G401 (cell line): ENCODE results near the gene POP5. TPM values are rescaled to one million over a fixed set of nuclear protein-coding genes. Genes with fewer than 3 reads are reported as not detected.
"Not testable (repeated sequence)": the region's sequence is repeated elsewhere in the genome, so short reads cannot be mapped to it uniquely, and the experiment has no call there.

Experiments used
- DNase-seq: peaks from one replicate; pipeline ENCODE4 v3.0.0-alpha.2; 2015; ENCODE audit warnings: low spot score
- in situ Hi-C: cut with HindIII; loops from 2 replicates; pipeline ENCODE4 v1.10.0; 2016; ENCODE audit warnings: low sequenced_read_pairs, mixed read lengths
- total RNA-seq: library from RNA; depleted of rRNA; stranded (reverse); fragments of >200 nt; shearing (Covaris generic); gene quantifications from 2 replicates; pipeline ENCODE4 v1.2.3, GENCODE V29; 2014; rRNA removed

Gene POP5
- total RNA-seq: 43.9 and 45.9 TPM in 2 replicates

GRCh38 chr12:120580787-120581723 is at the start of gene POP5:
TSS of gene POP5 (minus strand) at chr12:120581402. CDS start at chr12:120581362, 40 bp downstream.
- DNase-seq: peak; percentile 99
- in situ Hi-C loops: no loop called here

- in situ Hi-C loops: no loop called here
- DNase-seq: peak; percentile 93
These were observed 49.1 kb upstream of the POP5 start for GRCh38 chr12:120630104-120630892.

- in situ Hi-C loops: no loop called here
- DNase-seq: peak; percentile 72
These were observed 47.7 kb upstream of the POP5 start for GRCh38 chr12:120628919-120629318.

GRCh38 chr12:120625557-120626419 is 44.6 kb upstream of the POP5 start:
- in situ Hi-C loops: no loop called here
- no peak for DNase-seq

- in situ Hi-C loops: no loop called here
- DNase-seq: no peak
These were observed 39.4 kb upstream of the POP5 start for GRCh38 chr12:120620624-120621023.

- in situ Hi-C loops: no loop called here
- DNase-seq: no peak
These were observed 37.9 kb upstream of the POP5 start for GRCh38 chr12:120618954-120619615.

- in situ Hi-C loops, DNase-seq: not testable (repeated sequence)
These were observed 36.6 kb upstream of the POP5 start for GRCh38 chr12:120617767-120618166.

GRCh38 chr12:120617193-120617592 is 36.0 kb upstream of the POP5 start:
- DNase-seq, in situ Hi-C loops: not testable (repeated sequence)

- DNase-seq: no peak
- in situ Hi-C loops: no loop called here
These were observed 33.6 kb upstream of the POP5 start for GRCh38 chr12:120614848-120615247.

GRCh38 chr12:120611534-120611933 is 30.3 kb upstream of the POP5 start:
- DNase-seq, in situ Hi-C loops: not testable (repeated sequence)

- in situ Hi-C loops: no loop called here
- DNase-seq: no peak
These were observed 29.4 kb upstream of the POP5 start for GRCh38 chr12:120610560-120610959.

GRCh38 chr12:120602416-120602815 is 21.2 kb upstream of the POP5 start:
- in situ Hi-C loops, DNase-seq: not testable (repeated sequence)

- in situ Hi-C loops: no loop called here
- DNase-seq: no peak
These were observed 18.7 kb upstream of the POP5 start for GRCh38 chr12:120599672-120600552.

GRCh38 chr12:120598674-120599463 is 17.7 kb upstream of the POP5 start:
- DNase-seq: no peak
- in situ Hi-C loops: no loop called here

- in situ Hi-C loops: no loop called here
- DNase-seq: no peak
These were observed 16.7 kb upstream of the POP5 start for GRCh38 chr12:120597861-120598260.

GRCh38 chr12:120596901-120597300 is 15.7 kb upstream of the POP5 start:
- DNase-seq: no peak
- in situ Hi-C loops: no loop called here
